Breast epithelium (tissue), 3 donors: Measurements from ENCODE around the gene MC1R.

Experiments used
- POLR2A ChIP-seq: fragments of 450-650 bp; IDR thresholded peaks from one replicate; pipeline ENCODE4 v1.6.1; 2016; ENCODE audit warnings: antibody characterized with exemption, mild to moderate bottlenecking, moderate library complexity
- TF ChIP-seq, protein P1 (sequence below), 3 donors: fragments of 450-650 bp; IDR thresholded peaks; one replicate each; pipeline ENCODE4 v1.5.1; 2016 to 2017; ENCODE audit warnings: antibody characterized with exemption in 3 of 3, mild to moderate bottlenecking in 3 of 3, moderate library complexity in 3 of 3

DNA sequence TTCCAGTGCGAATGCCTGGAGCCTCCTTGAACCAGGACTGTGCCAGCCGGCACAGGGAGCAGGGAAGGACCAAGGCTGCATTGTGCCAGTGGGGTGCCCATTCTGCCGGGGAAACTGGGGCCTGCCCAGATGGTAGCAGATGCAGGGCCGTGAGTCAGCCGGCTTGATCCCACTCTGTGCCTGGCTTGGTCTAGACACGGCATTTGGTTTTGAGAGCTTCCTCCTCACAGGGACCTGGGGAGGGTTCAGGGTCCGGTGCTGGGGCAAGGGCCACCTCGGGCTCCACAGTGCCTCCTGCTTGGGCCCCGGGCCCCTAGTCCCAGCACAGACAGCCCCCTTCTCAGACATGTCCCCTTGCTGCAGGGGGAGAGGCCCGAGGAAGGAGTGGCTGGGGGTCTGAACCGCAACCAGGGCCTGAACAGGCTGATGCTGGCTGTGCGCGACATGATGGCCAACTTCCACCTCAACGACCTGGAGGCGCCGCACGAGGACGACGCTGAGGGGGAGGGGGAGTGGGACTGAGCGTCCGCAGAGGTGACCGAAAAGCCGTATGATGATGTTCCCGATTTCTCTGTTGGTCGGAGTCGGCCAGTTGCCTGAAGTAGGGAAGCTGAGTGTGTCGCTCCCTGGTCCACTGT is 7.8 kb upstream of the MC1R start:
- TF ChIP-seq, protein P1, sequence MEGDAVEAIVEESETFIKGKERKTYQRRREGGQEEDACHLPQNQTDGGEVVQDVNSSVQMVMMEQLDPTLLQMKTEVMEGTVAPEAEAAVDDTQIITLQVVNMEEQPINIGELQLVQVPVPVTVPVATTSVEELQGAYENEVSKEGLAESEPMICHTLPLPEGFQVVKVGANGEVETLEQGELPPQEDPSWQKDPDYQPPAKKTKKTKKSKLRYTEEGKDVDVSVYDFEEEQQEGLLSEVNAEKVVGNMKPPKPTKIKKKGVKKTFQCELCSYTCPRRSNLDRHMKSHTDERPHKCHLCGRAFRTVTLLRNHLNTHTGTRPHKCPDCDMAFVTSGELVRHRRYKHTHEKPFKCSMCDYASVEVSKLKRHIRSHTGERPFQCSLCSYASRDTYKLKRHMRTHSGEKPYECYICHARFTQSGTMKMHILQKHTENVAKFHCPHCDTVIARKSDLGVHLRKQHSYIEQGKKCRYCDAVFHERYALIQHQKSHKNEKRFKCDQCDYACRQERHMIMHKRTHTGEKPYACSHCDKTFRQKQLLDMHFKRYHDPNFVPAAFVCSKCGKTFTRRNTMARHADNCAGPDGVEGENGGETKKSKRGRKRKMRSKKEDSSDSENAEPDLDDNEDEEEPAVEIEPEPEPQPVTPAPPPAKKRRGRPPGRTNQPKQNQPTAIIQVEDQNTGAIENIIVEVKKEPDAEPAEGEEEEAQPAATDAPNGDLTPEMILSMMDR (IDR thresholded peaks at IDR 0.05) = no peak
- no peak for TF ChIP-seq POLR2A
